Thyroid gland (tissue), 4 donors: ENCODE results near the gene ZNF862.

Experiments used
- POLR2A ChIP-seq, 2 donors: fragments of 450-650 bp; IDR thresholded peaks; one replicate each; pipeline ENCODE4 v1.6.1; 2017; ENCODE audit warnings: antibody characterized with exemption in 2 of 2, mild to moderate bottlenecking in 2 of 2, moderate library complexity in 1 of 2
- TF ChIP-seq, protein P1 (sequence below), 6 experiments: fragments of 200-600 bp in 3 of 6; fragments of 450-650 bp in 3 of 6; sonication (generic) in 3 of 6; IDR thresholded peaks; one replicate each; pipeline ENCODE4 v1.5.1; 2016 to 2019; ENCODE audit warnings: antibody characterized with exemption in 6 of 6, mild to moderate bottlenecking in 2 of 6, inconsistent platforms in 1 of 6, moderate library complexity in 1 of 6

DNA sequence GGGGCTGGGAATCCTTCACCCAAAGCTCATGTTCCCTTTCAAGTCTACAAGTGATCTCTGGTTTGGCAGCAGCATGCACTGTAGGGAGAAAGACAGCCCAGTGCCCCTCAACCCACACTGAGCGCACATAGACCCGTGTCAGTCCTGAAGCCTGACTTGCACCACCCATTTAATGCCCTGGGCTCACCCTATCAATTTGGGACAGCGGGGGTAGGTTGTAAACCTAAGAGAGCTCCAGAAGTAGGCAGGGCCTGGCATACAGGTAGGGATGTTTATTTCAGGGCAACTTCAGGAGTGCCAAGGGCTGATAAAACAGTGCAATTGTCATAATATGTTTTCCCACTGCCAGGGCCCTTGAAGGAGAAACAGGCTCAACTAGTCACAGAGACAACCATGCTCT is 32.1 kb downstream of the ZNF862 start:
- TF ChIP-seq, protein P1, sequence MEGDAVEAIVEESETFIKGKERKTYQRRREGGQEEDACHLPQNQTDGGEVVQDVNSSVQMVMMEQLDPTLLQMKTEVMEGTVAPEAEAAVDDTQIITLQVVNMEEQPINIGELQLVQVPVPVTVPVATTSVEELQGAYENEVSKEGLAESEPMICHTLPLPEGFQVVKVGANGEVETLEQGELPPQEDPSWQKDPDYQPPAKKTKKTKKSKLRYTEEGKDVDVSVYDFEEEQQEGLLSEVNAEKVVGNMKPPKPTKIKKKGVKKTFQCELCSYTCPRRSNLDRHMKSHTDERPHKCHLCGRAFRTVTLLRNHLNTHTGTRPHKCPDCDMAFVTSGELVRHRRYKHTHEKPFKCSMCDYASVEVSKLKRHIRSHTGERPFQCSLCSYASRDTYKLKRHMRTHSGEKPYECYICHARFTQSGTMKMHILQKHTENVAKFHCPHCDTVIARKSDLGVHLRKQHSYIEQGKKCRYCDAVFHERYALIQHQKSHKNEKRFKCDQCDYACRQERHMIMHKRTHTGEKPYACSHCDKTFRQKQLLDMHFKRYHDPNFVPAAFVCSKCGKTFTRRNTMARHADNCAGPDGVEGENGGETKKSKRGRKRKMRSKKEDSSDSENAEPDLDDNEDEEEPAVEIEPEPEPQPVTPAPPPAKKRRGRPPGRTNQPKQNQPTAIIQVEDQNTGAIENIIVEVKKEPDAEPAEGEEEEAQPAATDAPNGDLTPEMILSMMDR (IDR thresholded peaks at IDR 0.05): no peak
- no peak for TF ChIP-seq POLR2A (IDR thresholded peaks at IDR 0.05)
